Esophagus (tissue), 2 donors: ENCODE measurements around the gene TEX264. TPM values are rescaled to one million over a fixed set of nuclear protein-coding genes. Genes with fewer than 3 reads are reported as not detected.

ENCODE experiments used
- H3K27ac ChIP-seq, 2 donors: one replicate each; pipeline ENCODE4 v1.5.1; 2013; ENCODE audit warnings: low read depth in 2 of 2, mild to moderate bottlenecking in 2 of 2, inconsistent platforms in 1 of 2, low read length in 1 of 2, moderate library complexity in 1 of 2
- H3K27me3 ChIP-seq, 2 donors: one replicate each; pipeline ENCODE4 v1.6.1; 2013; ENCODE audit warnings: low read length in 2 of 2, control low read depth in 1 of 2, mild to moderate bottlenecking in 1 of 2; ENCODE audit not compliant: insufficient read depth in 2 of 2, control insufficient read depth in 1 of 2
- H3K36me3 ChIP-seq, 2 donors: one replicate each; pipeline ENCODE4 v1.6.1; 2013; ENCODE audit warnings: low read length in 1 of 2; ENCODE audit not compliant: control insufficient read depth in 2 of 2, insufficient read depth in 2 of 2
- H3K4me1 ChIP-seq, 2 donors: one replicate each; pipeline ENCODE4 v1.6.1; 2013; ENCODE audit warnings: low read length in 1 of 2; ENCODE audit not compliant: control insufficient read depth in 2 of 2, insufficient read depth in 2 of 2
- H3K4me3 ChIP-seq, 2 donors: one replicate each; pipeline ENCODE4 v1.5.1; 2013; ENCODE audit warnings: low read length in 2 of 2, mild to moderate bottlenecking in 2 of 2, low read depth in 1 of 2, moderate library complexity in 1 of 2
- H3K9me3 ChIP-seq, 2 donors: one replicate each; pipeline ENCODE4 v1.6.1; 2013; ENCODE audit warnings: mild to moderate bottlenecking in 2 of 2, low read depth in 1 of 2, low read length in 1 of 2, moderate library complexity in 1 of 2; ENCODE audit not compliant: control insufficient read depth in 2 of 2, insufficient read depth in 1 of 2
- WGBS, 2 donors: extraction: QIAGEN DNeasy Blood & Tissue Kit; methylation state at CpG; one replicate each; pipeline ENCODE4 v1.1.7; 2013; 5-methylcytosine and 5-hydroxymethylcytosine counted together
- polyA plus RNA-seq, 2 donors: library from polyadenylated mRNA; stranded (reverse); fragments of 200-250 nt; gene quantifications; one replicate each; pipeline ENCODE4 v1.2.3, GENCODE V29; 2013
- donor health status: healthy with polysubstance abuse.
- donor health status: Bipolar disorder and iron deficiency.

TEX264 gene
- polyA plus RNA-seq, 2 donors, result 46.7 to 59.5 TPM

DNA sequence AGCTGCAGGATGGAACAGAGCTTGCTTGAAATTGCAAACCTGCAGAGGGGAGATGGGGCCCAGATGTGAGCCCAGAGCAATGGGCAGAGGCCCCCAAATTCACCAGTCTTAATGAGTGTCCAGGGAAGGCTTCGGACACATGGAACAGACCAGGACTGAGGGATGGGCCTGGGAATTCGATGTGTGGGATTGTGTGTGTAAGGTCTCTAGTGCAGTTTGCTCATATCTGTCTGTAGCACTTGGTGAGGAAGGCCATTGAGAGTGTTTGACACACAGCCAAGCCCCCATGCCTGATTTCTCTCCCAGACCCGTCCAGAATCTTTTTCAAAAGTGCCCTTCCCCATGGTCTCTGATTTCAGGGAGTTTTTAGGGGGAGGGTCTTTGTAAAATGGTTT is 17.2 kb downstream of the TEX264 start:
- Histone ChIP-seq H3K27me3 (no peaks in the 10 kb centered on the region), H3K27ac (no peak overlapping the region), H3K4me1 (peaks cover 2 to 3% of the 10 kb centered on the region in 2 donors), H3K9me3 (no peaks in the 10 kb centered on the region), H3K4me3 (no peak overlapping the region), H3K36me3 (peaks cover 13 to 47% of the 10 kb centered on the region in 2 donors)
- 90 to 93% methylated on average over 3 of the region's 3 CpGs for WGBS, 2 donors

GRCh38 chr3:51691021-51691420 is 20.0 kb downstream of the TEX264 start:
- H3K4me3 ChIP-seq, result no peak overlapping the region
- peaks cover 2 to 3% of the 10 kb centered on the region in 2 donors for H3K4me1 ChIP-seq
- 63 to 73% methylated on average over 5 of the region's 5 CpGs for WGBS, 2 donors
- no peaks in the 10 kb centered on the region for H3K27me3 ChIP-seq
- no peaks in the 10 kb centered on the region for H3K9me3 ChIP-seq
- H3K36me3 ChIP-seq, result peaks cover 19 to 42% of the 10 kb centered on the region in 2 donors
- no peak overlapping the region for H3K27ac ChIP-seq

DNA sequence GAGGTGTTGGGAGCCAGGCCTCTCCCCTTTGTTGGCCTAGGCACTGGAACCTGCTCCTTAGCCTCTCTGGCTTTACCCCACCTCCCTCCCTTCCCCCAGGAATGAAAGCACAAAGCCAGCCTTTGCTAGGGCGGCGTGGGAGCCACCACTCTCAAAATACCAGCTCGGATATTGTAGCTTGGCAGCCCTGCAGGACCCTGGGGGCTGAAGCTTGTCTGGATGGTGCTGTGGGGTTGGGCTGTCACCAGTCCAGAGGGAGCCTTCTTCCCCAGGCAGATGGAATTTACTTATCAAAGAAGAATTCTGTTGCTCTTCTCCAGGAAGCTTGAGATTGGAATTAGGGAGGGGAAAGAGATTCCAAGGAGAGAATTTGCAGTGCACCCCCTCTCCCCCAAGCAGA is 20.9 kb downstream of the TEX264 start:
- Histone ChIP-seq H3K4me1 (peaks cover 1 to 2% of the 10 kb centered on the region in 2 donors), H3K36me3 (peaks cover 18 to 45% of the 10 kb centered on the region in 2 donors), H3K27ac (no peak overlapping the region), H3K4me3 (no peak overlapping the region), H3K9me3 (no peaks in the 10 kb centered on the region), H3K27me3 (no peaks in the 10 kb centered on the region)
- 65 to 72% methylated on average over 3 of the region's 3 CpGs for WGBS, 2 donors

DNA sequence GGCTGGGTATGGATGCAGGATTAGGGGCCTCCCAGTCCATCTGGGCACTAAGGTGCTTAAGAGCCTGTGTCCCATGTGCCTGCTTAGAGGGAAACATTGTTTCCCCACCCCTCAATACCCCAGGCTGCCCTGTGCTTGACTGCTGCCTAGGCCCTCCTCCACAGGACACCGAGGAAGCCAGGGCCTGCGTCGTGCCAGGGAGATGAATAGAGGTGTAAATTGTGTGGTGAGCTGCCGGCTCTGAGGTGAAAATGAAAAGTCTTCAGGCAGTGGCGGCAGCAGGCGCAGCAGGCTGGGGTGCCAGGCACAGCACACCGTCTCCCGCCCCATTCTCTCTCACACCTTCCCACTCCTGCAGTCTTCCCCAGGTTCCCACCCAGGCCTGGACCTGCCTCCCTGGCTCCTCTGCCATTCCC is 21.9 kb downstream of the TEX264 start:
- 85 to 93% methylated on average over 6 to 8 of the region's 8 CpGs for WGBS, 2 donors
- Histone ChIP-seq H3K4me3 (no peak overlapping the region), H3K9me3 (no peaks in the 10 kb centered on the region), H3K4me1 (no peaks in the 10 kb centered on the region), H3K27me3 (no peaks in the 10 kb centered on the region), H3K27ac (no peak overlapping the region), H3K36me3 (peaks cover 12 to 47% of the 10 kb centered on the region in 2 donors)

GRCh38 chr3:51696954-51697353 is 25.9 kb downstream of the TEX264 start:
- Histone ChIP-seq H3K27ac (no peak overlapping the region), H3K27me3 (no peaks in the 10 kb centered on the region), H3K36me3 (peaks cover 28 to 58% of the 10 kb centered on the region in 2 donors), H3K4me1 (no peaks in the 10 kb centered on the region), H3K9me3 (no peaks in the 10 kb centered on the region), H3K4me3 (no peak overlapping the region)
- 91 to 96% methylated on average over 10 of the region's 10 CpGs for WGBS, 2 donors

GRCh38 chr3:51698209-51698608 is 27.2 kb downstream of the TEX264 start:
- no peak overlapping the region for H3K4me3 ChIP-seq
- 92 to 93% methylated on average over 6 of the region's 6 CpGs for WGBS, 2 donors
- H3K27ac ChIP-seq, result no peak overlapping the region
- H3K27me3 ChIP-seq, result no peaks in the 10 kb centered on the region
- H3K4me1 ChIP-seq, result no peaks in the 10 kb centered on the region
- no peaks in the 10 kb centered on the region for H3K9me3 ChIP-seq
- H3K36me3 ChIP-seq, result peaks cover 27 to 61% of the 10 kb centered on the region in 2 donors

- no peaks in the 10 kb centered on the region for H3K4me1 ChIP-seq
- no peaks in the 10 kb centered on the region for H3K27me3 ChIP-seq
- 90 to 100% methylated on average over 2 of the region's 2 CpGs for WGBS, 2 donors
- no peaks in the 10 kb centered on the region for H3K9me3 ChIP-seq
- H3K36me3 ChIP-seq, result peaks cover 25 to 68% of the 10 kb centered on the region in 2 donors
- no peak overlapping the region for H3K4me3 ChIP-seq
- no peak overlapping the region for H3K27ac ChIP-seq
Measured at GRCh38 chr3:51700403-51700802, 29.4 kb downstream of the TEX264 start.

DNA sequence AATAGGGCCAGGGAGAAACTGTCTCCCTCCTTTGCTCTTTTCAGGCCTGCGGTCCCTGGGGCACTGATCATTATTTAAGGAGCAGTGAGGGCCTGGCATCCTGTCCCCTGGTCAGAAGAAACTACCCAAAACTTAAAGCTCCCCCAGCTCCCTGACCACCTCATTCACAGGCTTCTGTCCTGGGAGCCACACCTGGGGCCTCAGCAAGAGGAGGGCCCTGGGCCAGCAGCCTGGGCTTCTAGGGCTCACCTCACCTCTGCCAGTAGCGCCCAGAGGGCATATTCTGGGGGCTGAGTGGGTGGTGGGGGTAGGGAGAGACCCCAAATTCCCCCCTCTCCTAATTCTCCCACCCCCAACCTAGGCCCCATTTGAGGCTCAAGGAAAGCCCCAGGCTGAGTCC is 31.1 kb downstream of the TEX264 start:
- no peaks in the 10 kb centered on the region for H3K4me1 ChIP-seq
- H3K36me3 ChIP-seq, result peaks cover 25 to 57% of the 10 kb centered on the region in 2 donors
- no peak overlapping the region for H3K4me3 ChIP-seq
- H3K27me3 ChIP-seq, result no peaks in the 10 kb centered on the region
- 90 to 98% methylated on average over 2 of the region's 2 CpGs for WGBS, 2 donors
- no peak overlapping the region for H3K27ac ChIP-seq
- H3K9me3 ChIP-seq, result no peaks in the 10 kb centered on the region

DNA sequence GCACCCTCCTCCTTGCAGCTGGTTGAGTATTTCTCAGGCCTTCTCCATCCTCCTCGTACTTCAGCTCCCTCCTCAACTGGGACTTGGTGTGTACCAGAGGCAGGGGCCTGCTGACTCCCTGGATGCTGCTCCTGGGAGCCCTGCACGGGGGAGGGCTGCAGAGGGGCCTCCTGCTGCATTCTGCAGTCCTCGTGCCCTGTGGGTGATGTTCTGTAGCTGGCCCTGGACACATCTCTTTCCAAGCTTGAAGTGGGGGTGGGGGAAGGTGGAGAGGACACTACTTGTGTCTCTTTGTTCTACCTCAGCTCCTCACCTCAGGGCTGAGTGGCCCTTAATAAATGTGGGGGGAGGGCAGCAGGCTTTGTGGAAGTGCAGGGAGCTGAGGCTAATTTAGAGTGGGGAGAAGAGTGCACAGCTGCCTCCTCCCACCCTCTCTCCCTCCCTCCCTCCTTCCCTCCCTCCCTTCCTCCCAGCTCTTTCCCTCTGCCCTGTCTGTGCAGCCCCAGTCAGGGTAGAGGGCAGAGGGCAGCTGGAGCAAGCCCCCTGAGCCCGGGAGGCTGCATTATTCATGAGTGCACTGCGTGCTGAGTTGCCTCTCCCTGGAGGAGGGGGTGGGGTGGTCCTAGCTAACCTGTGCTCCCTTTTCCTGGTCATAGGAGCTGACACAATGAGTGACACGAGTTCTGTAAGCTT is 32.2 kb downstream of the TEX264 start:
- Histone ChIP-seq H3K27me3 (no peaks in the 10 kb centered on the region), H3K27ac (no peak overlapping the region), H3K36me3 (peaks cover 25 to 51% of the 10 kb centered on the region in 2 donors), H3K9me3 (no peaks in the 10 kb centered on the region), H3K4me3 (no peak overlapping the region), H3K4me1 (no peaks in the 10 kb centered on the region)
- 56 to 58% methylated on average over 6 of the region's 6 CpGs for WGBS, 2 donors
